ENCODE data around the gene PUM1. TPM values are rescaled to one million over a fixed set of nuclear protein-coding genes. Genes with fewer than 3 reads are reported as not detected.

PUM1 gene
- total and polyA plus RNA-seq, 4 donors: 24.7 to 125 (median 66.9) TPM

- H3K9me3 ChIP-seq (ENCODE audit: control insufficient read depth in 4 of 4, insufficient read depth in 3 of 4, low read length in 3 of 4): no peaks in the 10 kb centered on the region
- H3K36me3 ChIP-seq (ENCODE audit: control insufficient read depth in 4 of 4, insufficient read depth in 4 of 4, low read length in 4 of 4): peaks cover 0 to 2% (median 0%) of the 10 kb centered on the region in 4 donors
- TF ChIP-seq CTCF (IDR thresholded peaks at IDR 0.05; ENCODE audit: control extremely low read depth, extremely low read depth): no peak
- DNase-seq (no peak), ATAC-seq (ENCODE audit: insufficient read depth, low FRiP score) (no peak)
- no peak overlapping the region for H3K4me3 ChIP-seq
- H3K27me3 ChIP-seq (ENCODE audit: control insufficient read depth in 3 of 3, insufficient read depth in 3 of 3, low read length in 2 of 3): no peaks in the 10 kb centered on the region
- no peak overlapping the region for H3K9ac ChIP-seq (ENCODE audit: insufficient read depth in 1 of 2, low read length in 2 of 2)
- 93 to 95% methylated on average over 12 of the region's 12 CpGs for WGBS, 2 donors
- peaks cover 0 to 26% (median 11%) of the 10 kb centered on the region in 5 donors for H3K4me1 ChIP-seq (ENCODE audit: control insufficient read depth in 5 of 5, insufficient read depth in 5 of 5, low read length in 5 of 5)
- no peak overlapping the region for H3K27ac ChIP-seq (ENCODE audit: low read depth in 1 of 2, low read length in 1 of 2)
These were observed 178.6 kb downstream of the PUM1 start for GRCh38 chr1:30886710-30887428.

GRCh38 chr1:30885570-30886522 is 179.7 kb downstream of the PUM1 start:
- WGBS, 2 donors: 51 to 60% methylated on average over 17 of the region's 17 CpGs
- no peak for ATAC-seq (ENCODE audit: insufficient read depth, low FRiP score)
- Histone ChIP-seq H3K27me3 (ENCODE audit: control insufficient read depth in 3 of 3, insufficient read depth in 3 of 3, low read length in 2 of 3) (no peaks in the 10 kb centered on the region), H3K9me3 (ENCODE audit: control insufficient read depth in 4 of 4, insufficient read depth in 3 of 4, low read length in 3 of 4) (no peaks in the 10 kb centered on the region), H3K4me1 (ENCODE audit: control insufficient read depth in 5 of 5, insufficient read depth in 5 of 5, low read length in 5 of 5) (peaks cover 0 to 18% (median 7%) of the 10 kb centered on the region in 5 donors), H3K36me3 (ENCODE audit: control insufficient read depth in 4 of 4, insufficient read depth in 4 of 4, low read length in 4 of 4) (peaks cover 0 to 2% (median 0%) of the 10 kb centered on the region in 4 donors), H3K27ac (ENCODE audit: low read depth in 1 of 2, low read length in 1 of 2) (no peak overlapping the region), H3K4me3 (no peak overlapping the region), H3K9ac (ENCODE audit: insufficient read depth in 1 of 2, low read length in 2 of 2) (no peak overlapping the region)
- DNase-seq: peak; percentile 64 to 74 (median 71)
- TF ChIP-seq CTCF (IDR thresholded peaks at IDR 0.05; ENCODE audit: control extremely low read depth, extremely low read depth): no peak

- Histone ChIP-seq H3K27me3 (ENCODE audit: control insufficient read depth in 3 of 3, insufficient read depth in 3 of 3, low read length in 2 of 3) (no peaks in the 10 kb centered on the region), H3K4me3 (no peak overlapping the region), H3K9me3 (ENCODE audit: control insufficient read depth in 4 of 4, insufficient read depth in 3 of 4, low read length in 3 of 4) (no peaks in the 10 kb centered on the region), H3K4me1 (ENCODE audit: control insufficient read depth in 5 of 5, insufficient read depth in 5 of 5, low read length in 5 of 5) (peaks cover 0 to 18% (median 6%) of the 10 kb centered on the region in 5 donors), H3K9ac (ENCODE audit: insufficient read depth in 1 of 2, low read length in 2 of 2) (no peak overlapping the region), H3K27ac (ENCODE audit: low read depth in 1 of 2, low read length in 1 of 2) (no peak overlapping the region), H3K36me3 (ENCODE audit: control insufficient read depth in 4 of 4, insufficient read depth in 4 of 4, low read length in 4 of 4) (peaks cover 0 to 2% (median 0%) of the 10 kb centered on the region in 4 donors)
- WGBS, 2 donors: 91 to 96% methylated on average over 5 of the region's 5 CpGs
- no peak for TF ChIP-seq CTCF (IDR thresholded peaks at IDR 0.05; ENCODE audit: control extremely low read depth, extremely low read depth)
- DNase-seq (no peak), ATAC-seq (ENCODE audit: insufficient read depth, low FRiP score) (no peak)
These were observed 180.8 kb downstream of the PUM1 start for GRCh38 chr1:30884723-30885122.

All from lung (tissue), 12 donors.